Activated CD8-positive, alpha-beta T cell treated with anti-CD3 and anti-CD28 coated beads for 36 hours (primary cell): ENCODE results near the gene RAP1GDS1. TPM values are rescaled to one million over a fixed set of nuclear protein-coding genes. Genes with fewer than 3 reads are reported as not detected.
A peak's percentile ranks its signal among the peaks of the same experiment; 100 is the strongest.

ENCODE experiments used
- ATAC-seq: fragments of 200-7000 bp; cut with Tn5 transposase; one replicate; pipeline ENCODE4 v1.10.0; 2021; ENCODE audit warnings: mild to moderate bottlenecking, moderate library complexity
- CTCF ChIA-PET: fragments of 350-600 bp; sonication (Branson Sonifier 250); formaldehyde crosslinking; loops from one replicate; lab custom pipeline; 2021; ENCODE audit warnings: antibody characterized with exemption; lab: Charles Lee
- POLR2A ChIA-PET: fragments of 350-600 bp; sonication (Branson Sonifier 250); formaldehyde crosslinking; loops from one replicate; lab custom pipeline; 2021; ENCODE audit warnings: antibody characterized with exemption; lab: Charles Lee
- DNase-seq: peaks from one replicate; pipeline ENCODE4 v3.0.0-alpha.2; 2020
- H3K27ac Mint-ChIP-seq: one replicate; pipeline ENCODE4 v1.8.0; 2021; ENCODE audit warnings: mild to moderate bottlenecking, mixed read lengths
- H3K27me3 Mint-ChIP-seq: one replicate; pipeline ENCODE4 v1.8.0; 2021; ENCODE audit warnings: mixed read lengths
- H3K36me3 Mint-ChIP-seq: one replicate; pipeline ENCODE4 v1.8.0; 2021; ENCODE audit warnings: low read depth, mixed read lengths
- H3K4me1 Mint-ChIP-seq: one replicate; pipeline ENCODE4 v1.8.0; 2021; ENCODE audit warnings: low read depth, mixed read lengths
- H3K4me3 Mint-ChIP-seq: one replicate; pipeline ENCODE4 v1.8.0; 2021; ENCODE audit warnings: mild to moderate bottlenecking, moderate library complexity, mixed read lengths
- H3K9me3 Mint-ChIP-seq: one replicate; pipeline ENCODE4 v1.8.0; 2021; ENCODE audit warnings: mixed read lengths
- intact Hi-C: fragments of 100-400 bp; cut with micrococcal nuclease; formaldehyde crosslinking; loops from one replicate; pipeline ENCODE4 v1.10.0; 2022
- total RNA-seq, 2 experiments: library from RNA; stranded (reverse); gene quantifications; one replicate each; pipeline ENCODE4 v1.2.3, GENCODE V29; 2021
- TF ChIP-seq, protein P1 (sequence below): fragments of 200-600 bp; IDR thresholded peaks from one replicate; pipeline ENCODE4 v1.8.0; 2022; ENCODE audit warnings: antibody characterized with exemption, mild to moderate bottlenecking

The RAP1GDS1 gene
- total RNA-seq, 2 experiments from 2014 or later: 49.8 to 52.1 TPM

DNA sequence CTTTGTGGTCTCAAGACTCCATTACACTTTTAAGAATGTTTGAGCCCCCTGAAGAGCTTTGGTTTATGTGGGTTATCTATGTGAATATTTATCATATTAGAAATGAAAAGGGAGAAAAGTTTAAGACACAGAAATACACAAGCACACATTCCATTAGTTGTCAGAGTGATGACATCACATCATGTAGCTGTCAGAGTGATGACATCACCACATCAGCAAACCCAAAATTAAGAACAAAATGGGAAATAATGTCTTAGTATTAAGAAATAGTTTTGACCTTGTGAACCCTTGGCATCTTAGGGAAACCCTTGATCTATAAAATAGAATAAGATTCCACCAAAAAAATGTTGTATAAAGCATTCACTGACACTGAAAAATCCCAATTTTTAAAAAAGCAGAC, 201.3 kb downstream of the RAP1GDS1 start:
- H3K9me3 Mint-ChIP-seq: peaks cover 7% of the 10 kb centered on the region
- ChIA-PET POLR2A (no interaction called here), CTCF (no interaction called here)
- no peak overlapping the region for H3K27ac Mint-ChIP-seq
- no peaks in the 10 kb centered on the region for H3K27me3 Mint-ChIP-seq
- TF ChIP-seq, protein P1, sequence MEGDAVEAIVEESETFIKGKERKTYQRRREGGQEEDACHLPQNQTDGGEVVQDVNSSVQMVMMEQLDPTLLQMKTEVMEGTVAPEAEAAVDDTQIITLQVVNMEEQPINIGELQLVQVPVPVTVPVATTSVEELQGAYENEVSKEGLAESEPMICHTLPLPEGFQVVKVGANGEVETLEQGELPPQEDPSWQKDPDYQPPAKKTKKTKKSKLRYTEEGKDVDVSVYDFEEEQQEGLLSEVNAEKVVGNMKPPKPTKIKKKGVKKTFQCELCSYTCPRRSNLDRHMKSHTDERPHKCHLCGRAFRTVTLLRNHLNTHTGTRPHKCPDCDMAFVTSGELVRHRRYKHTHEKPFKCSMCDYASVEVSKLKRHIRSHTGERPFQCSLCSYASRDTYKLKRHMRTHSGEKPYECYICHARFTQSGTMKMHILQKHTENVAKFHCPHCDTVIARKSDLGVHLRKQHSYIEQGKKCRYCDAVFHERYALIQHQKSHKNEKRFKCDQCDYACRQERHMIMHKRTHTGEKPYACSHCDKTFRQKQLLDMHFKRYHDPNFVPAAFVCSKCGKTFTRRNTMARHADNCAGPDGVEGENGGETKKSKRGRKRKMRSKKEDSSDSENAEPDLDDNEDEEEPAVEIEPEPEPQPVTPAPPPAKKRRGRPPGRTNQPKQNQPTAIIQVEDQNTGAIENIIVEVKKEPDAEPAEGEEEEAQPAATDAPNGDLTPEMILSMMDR: no peak
- H3K4me3 Mint-ChIP-seq: no peak overlapping the region
- H3K36me3 Mint-ChIP-seq: no peaks in the 10 kb centered on the region
- no peak for DNase-seq
- intact Hi-C loops: no loop called here
- no peak for ATAC-seq
- peaks cover 13% of the 10 kb centered on the region for H3K4me1 Mint-ChIP-seq

DNA sequence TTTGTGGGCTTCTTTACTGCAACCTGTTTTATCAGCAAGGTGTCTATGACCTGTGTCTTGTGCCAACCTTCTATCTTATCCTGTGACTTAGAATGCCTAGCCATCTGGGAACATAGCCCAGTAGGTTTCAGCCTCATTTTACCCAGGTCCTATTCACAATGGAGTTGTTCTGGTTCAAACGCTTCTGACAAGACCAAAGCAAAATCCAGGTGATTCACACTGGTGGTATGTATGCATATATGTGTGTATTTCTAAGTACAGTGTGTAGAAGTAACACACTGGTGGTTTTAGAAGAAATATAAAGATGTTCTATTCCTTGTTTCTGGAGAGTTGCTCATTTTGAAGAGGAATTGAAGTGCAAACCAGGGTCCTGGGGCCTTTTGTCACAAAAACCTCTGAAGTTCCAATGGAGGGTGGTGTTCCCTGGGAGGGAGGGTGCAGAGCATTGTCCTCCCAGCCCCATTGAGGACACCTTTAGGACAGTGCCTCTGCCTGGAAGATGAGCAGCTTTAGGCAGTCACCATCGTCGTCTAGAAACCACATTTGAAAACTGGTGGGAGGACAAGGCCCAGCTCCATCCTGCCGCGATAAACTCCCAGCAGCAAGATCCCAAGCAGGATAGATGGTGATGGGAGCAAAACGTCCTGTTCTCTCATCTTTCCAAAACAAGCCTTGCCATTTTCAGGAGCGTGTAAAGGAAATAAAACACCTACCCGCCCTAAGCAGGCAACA, 205.8 kb downstream of the RAP1GDS1 start:
- Mint-ChIP-seq H3K4me1 (peaks cover 27% of the 10 kb centered on the region), H3K36me3 (peaks cover 18% of the 10 kb centered on the region), H3K4me3 (peak overlapping the region; percentile 66), H3K27ac (no peak overlapping the region), H3K27me3 (no peaks in the 10 kb centered on the region), H3K9me3 (peaks cover under 1% of the 10 kb centered on the region)
- CTCF ChIA-PET: interaction anchor here (0.7 to 2.3 kb wide), 39 partner anchors 9 to 589 kb away, joined by 3 to 23 read pairs (median 4); partner anchors contain the start of gene TSPAN5
- intact Hi-C loops: loop anchor here (5.0 kb wide), 1 partner anchor 195 kb away; no protein-coding TSS in a partner anchor
- POLR2A ChIA-PET: interaction anchor here (1.1 to 1.8 kb wide), 3 partner anchors 15 to 207 kb away, joined by 3 to 5 read pairs (median 4); no protein-coding TSS in a partner anchor
- DNase-seq: no peak
- ATAC-seq: peak; percentile 18
- TF ChIP-seq, protein P1: no peak

DNA sequence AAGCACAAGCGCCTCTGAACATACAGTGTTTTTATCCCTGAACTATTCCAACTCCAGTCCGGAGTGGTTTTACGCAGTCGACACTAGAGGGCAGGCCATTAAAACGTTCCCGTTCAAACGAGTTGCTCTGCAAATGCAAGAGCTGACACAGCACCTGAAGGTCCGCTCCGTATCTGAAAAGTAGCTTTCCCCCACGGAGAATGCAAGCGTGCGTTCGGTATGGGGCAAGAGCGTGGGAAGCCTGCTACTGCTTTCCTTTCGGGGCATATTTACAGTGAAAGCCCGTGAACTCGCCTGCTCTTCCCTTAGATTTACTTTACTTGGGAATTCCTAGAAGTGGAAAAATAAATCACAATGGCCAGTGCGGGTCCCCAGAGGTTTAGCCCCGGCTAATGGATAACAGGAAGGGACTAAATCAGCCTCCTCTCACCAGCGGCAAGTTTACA, 206.5 kb downstream of the RAP1GDS1 start:
- H3K27ac Mint-ChIP-seq: no peak overlapping the region

DNA sequence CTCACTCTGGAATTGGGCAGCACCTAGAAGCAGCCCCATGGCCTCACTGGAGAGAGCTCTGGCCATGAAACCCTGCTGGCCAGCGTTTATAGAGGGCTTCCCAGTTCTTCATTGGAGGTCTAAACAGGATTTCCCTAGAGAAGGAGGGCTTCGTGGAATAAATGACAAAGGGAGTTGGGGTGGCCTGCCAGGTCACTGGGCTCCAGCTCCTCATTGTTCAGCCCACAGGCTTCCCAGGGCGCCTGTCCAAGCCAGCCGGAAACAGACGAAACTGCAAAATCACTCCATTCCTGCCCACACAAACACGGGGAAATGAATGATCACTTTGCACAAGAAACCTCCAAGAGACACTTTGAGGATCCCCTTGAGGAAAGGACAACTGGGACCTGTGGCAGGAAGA, 207.5 kb downstream of the RAP1GDS1 start:
- intact Hi-C loops: loop anchor here (5.0 kb wide), 1 partner anchor 194 kb away; no protein-coding TSS in a partner anchor
- DNase-seq (no peak), ATAC-seq (no peak)
- Mint-ChIP-seq H3K27ac (no peak overlapping the region), H3K27me3 (no peaks in the 10 kb centered on the region), H3K4me3 (no peak overlapping the region), H3K36me3 (peaks cover 27% of the 10 kb centered on the region), H3K9me3 (no peaks in the 10 kb centered on the region), H3K4me1 (peaks cover 32% of the 10 kb centered on the region)
- ChIA-PET POLR2A (interaction anchor here (1.2 to 1.8 kb wide), 3 partner anchors 13 to 460 kb away, joined by 4 to 5 read pairs (median 4); partner anchors contain the start of gene EIF4E), CTCF (interaction anchor here (0.8 to 2.3 kb wide), 11 partner anchors 9 to 460 kb away, joined by 3 to 20 read pairs (median 3); partner anchors contain the start of gene TSPAN5)
- TF ChIP-seq, protein P1: no peak

More for the DNA sequence above, 206.5 kb downstream of the RAP1GDS1 start:
- Mint-ChIP-seq H3K9me3 (no peaks in the 10 kb centered on the region), H3K27me3 (no peaks in the 10 kb centered on the region), H3K36me3 (peaks cover 24% of the 10 kb centered on the region), H3K4me3 (peak overlapping the region; percentile 66), H3K4me1 (peaks cover 27% of the 10 kb centered on the region)
- TF ChIP-seq, protein P1: peak; percentile 65
- intact Hi-C loops: loop anchor here (5.0 kb wide), 1 partner anchor 195 kb away; no protein-coding TSS in a partner anchor
- ChIA-PET CTCF (interaction anchor here (0.6 to 2.3 kb wide), 59 partner anchors 9 to 589 kb away, joined by 3 to 23 read pairs (median 3); partner anchors contain the start of genes STPG2 and TSPAN5), POLR2A (interaction anchor here (1.1 to 1.8 kb wide), 3 partner anchors 14 to 207 kb away, joined by 3 to 5 read pairs (median 4); no protein-coding TSS in a partner anchor)
- DNase-seq (peak; percentile 83), ATAC-seq (peak; percentile 95)
